IgD-negative memory B cell (primary cell): ENCODE results near the gene GMPR. TPM values are rescaled to one million over a fixed set of nuclear protein-coding genes. Genes with fewer than 3 reads are reported as not detected.

Experiments
- H3K27ac Mint-ChIP-seq, 3 donors: one replicate each; pipeline ENCODE4 v1.8.0; 2020 to 2022; ENCODE audit warnings: mild to moderate bottlenecking in 3 of 3, mixed read lengths in 3 of 3, moderate library complexity in 1 of 3
- H3K27me3 Mint-ChIP-seq: one replicate; pipeline ENCODE4 v1.8.0; 2021; ENCODE audit warnings: mixed read lengths
- H3K36me3 Mint-ChIP-seq: one replicate; pipeline ENCODE4 v1.8.0; 2020; ENCODE audit warnings: mild to moderate bottlenecking, mixed read lengths
- H3K4me1 Mint-ChIP-seq, 3 donors: one replicate each; pipeline ENCODE4 v1.8.0; 2020 to 2022; ENCODE audit warnings: mixed read lengths in 3 of 3, mild to moderate bottlenecking in 1 of 3
- H3K4me3 Mint-ChIP-seq, 4 donors: one replicate each; pipeline ENCODE4 v1.8.0; 2020 to 2022; ENCODE audit warnings: mild to moderate bottlenecking in 4 of 4, mixed read lengths in 4 of 4, moderate library complexity in 3 of 4
- H3K9me3 Mint-ChIP-seq, 3 donors: one replicate each; pipeline ENCODE4 v1.8.0; 2020 to 2021; ENCODE audit warnings: mixed read lengths in 3 of 3, mild to moderate bottlenecking in 1 of 3
- polyA plus RNA-seq: library from polyadenylated mRNA; unstranded; fragments of 300-500 nt; fragmentation: Illumina TruSeq; gene quantifications from one replicate; pipeline ENCODE4 v1.2.3, GENCODE V29; 2021

The GMPR gene
- polyA plus RNA-seq, 1 donor from 2014 or later: 1.3 TPM

GRCh38 chr6:16344756-16345155 lies 106.4 kb downstream of the GMPR start:
- H3K4me3 Mint-ChIP-seq: no peak overlapping the region
- peaks cover 4% of the 10 kb centered on the region for H3K36me3 Mint-ChIP-seq
- H3K27ac Mint-ChIP-seq: no peak overlapping the region
- no peaks in the 10 kb centered on the region for H3K9me3 Mint-ChIP-seq
- no peaks in the 10 kb centered on the region for H3K27me3 Mint-ChIP-seq
- H3K4me1 Mint-ChIP-seq: peaks cover 0 to 2% (median 0%) of the 10 kb centered on the region in 3 donors

Other genes with a start within 250 kb of the GMPR start
- 117 TPM for gene MYLIP, start 109.5 kb upstream of the GMPR start, polyA plus RNA-seq